ENCODE results near the gene MED16. TPM values are rescaled to one million over a fixed set of nuclear protein-coding genes. Genes with fewer than 3 reads are reported as not detected.

MED16 gene
- total RNA-seq, 2 experiments from 2014 or later = 19.1 to 54.3 TPM

DNA sequence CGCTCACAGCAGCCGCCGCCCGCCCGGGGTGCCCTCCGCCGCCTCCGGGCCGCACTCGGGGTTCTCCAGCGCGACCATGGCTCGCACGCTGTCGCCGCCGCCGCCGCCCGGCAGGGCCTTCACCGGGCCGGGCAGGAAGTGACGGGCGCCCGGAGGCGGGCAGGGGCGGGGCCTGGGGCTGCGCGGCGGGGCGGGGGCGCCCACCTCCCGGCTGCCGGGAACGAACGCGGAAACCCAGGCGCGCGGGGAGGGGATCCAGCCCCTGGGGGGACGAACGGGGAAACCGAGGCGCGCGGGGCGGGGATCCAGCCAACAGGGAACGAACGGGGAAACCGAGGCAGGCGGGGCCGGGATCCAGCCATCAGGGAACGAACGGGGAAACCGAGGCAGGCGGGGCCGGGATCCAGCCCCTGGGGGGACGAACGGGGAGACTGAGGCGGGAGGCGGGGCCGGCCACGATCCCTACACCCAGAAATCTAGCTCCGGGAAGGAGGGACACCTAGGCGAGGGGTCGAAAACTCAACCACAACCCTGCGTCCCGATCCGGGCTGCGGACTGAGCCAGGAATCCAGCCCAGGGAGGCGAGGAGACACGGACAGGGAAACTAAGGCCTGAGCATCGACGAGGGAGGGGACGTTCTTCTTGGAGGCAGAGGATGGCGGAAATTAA is 20.2 kb upstream of the MED16 start, which contains the start of gene R3HDM4:
TSS of gene R3HDM4 (minus strand) at position 140 of the 669 bp plus-strand sequence. CDS start at position 78, 62 bp downstream.
- H4K20me1 ChIP-seq (ENCODE audit: insufficient read depth, low read length) = no peaks in the 10 kb centered on the region
- H3K9me2 ChIP-seq (ENCODE audit: insufficient read depth, low read length) = no peaks in the 10 kb centered on the region
- peaks cover 25% of the 10 kb centered on the region; the same call in 1 of the 2 replicates for H3K79me2 ChIP-seq (ENCODE audit: insufficient read depth, low read depth, low read length)
- peak within 1 kb of the TSS; percentile 56 for H3K27ac ChIP-seq (ENCODE audit: low read depth, low read length, poor library complexity, severe bottlenecking)
- POLR2A ChIA-PET = no interaction called here
- CTCF ChIA-PET (ENCODE audit: unreplicated experiment) = no interaction called here
- intact Hi-C loops (cut with micrococcal nuclease; ENCODE audit: unreplicated experiment) = no loop called here
- no peaks in the 10 kb centered on the region for H3K9me3 ChIP-seq (ENCODE audit: low read length)
- peaks cover 29% of the 10 kb centered on the region for H3K4me1 ChIP-seq (ENCODE audit: insufficient read depth, low read length, poor library complexity, severe bottlenecking)
- H3K4me2 ChIP-seq (ENCODE audit: low read length) = peak within 1 kb of the TSS; percentile 88
- BruUV-seq (replicated peaks) = no TSS peak
- H3K36me3 ChIP-seq (ENCODE audit: insufficient read depth, low read length) = peaks cover 6% of the 10 kb centered on the region
- TF ChIP-seq EZH2phosphoT487 (IDR thresholded peaks at IDR 0.05; ENCODE audit: borderline replicate concordance, low read depth, low read length) = no peak
- TF ChIP-seq, protein P1, sequence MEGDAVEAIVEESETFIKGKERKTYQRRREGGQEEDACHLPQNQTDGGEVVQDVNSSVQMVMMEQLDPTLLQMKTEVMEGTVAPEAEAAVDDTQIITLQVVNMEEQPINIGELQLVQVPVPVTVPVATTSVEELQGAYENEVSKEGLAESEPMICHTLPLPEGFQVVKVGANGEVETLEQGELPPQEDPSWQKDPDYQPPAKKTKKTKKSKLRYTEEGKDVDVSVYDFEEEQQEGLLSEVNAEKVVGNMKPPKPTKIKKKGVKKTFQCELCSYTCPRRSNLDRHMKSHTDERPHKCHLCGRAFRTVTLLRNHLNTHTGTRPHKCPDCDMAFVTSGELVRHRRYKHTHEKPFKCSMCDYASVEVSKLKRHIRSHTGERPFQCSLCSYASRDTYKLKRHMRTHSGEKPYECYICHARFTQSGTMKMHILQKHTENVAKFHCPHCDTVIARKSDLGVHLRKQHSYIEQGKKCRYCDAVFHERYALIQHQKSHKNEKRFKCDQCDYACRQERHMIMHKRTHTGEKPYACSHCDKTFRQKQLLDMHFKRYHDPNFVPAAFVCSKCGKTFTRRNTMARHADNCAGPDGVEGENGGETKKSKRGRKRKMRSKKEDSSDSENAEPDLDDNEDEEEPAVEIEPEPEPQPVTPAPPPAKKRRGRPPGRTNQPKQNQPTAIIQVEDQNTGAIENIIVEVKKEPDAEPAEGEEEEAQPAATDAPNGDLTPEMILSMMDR (conservative IDR thresholded peaks at IDR 0.05; ENCODE audit: low read length) = no peak
- peak; percentile 81 for DNase-seq (ENCODE audit: low spot score)
- peak within 1 kb of the TSS; percentile 100 for H3K4me3 ChIP-seq (ENCODE audit: low read depth, low read length, poor library complexity, severe bottlenecking)
- H2AFZ ChIP-seq (ENCODE audit: low read length) = peak within 1 kb of the TSS; percentile 96

DNA sequence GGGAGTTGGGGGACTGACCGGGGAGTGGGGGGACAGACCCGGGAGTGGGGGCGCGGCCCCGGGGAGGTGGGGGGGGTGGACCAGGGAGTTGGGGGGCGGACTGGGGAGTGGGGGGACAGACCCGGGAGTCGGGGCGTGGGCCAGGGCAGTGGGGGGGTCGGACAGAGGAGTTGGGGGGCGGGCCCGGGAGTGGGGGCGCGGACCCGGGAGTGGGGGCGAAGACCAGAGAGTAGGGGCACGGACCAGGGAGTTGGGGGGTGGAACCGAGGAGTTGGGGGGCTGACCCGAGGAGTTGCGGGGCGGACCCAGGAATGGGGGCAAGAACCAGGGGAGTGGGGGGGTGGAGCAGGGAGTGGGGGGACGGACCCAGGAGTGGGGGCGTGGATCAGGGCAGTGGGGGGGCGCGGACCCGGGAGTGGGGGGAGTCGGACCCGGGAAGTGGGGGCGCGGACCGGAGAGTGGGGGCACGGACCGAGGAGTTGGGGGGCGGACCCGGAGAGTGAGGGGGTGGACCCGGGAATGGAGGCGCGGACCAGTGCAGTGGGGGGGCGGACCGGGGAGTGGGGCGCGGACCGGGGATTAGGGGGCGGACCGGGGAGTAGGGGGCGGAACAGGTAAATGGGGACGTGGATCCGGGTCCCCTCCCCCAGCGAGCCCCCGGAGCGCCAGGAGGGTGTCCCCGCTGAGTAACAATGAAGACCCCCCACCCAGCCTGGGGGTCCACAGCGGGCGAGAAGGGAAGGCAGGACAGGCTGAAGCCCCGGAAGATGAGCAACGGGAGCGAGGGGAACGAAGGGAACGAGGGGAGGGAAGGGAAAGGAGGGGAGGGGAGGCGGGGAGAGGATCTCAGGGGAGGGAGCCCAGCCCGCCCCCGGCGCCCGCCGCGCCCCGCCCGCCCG is 19.4 kb upstream of the MED16 start:
- ChIA-PET CTCF (ENCODE audit: unreplicated experiment) (no interaction called here), POLR2A (no interaction called here)
- Histone ChIP-seq H2AFZ (ENCODE audit: low read length) (no peak overlapping the region; the same call in 1 of the 2 replicates), H3K4me2 (ENCODE audit: low read length) (peak overlapping the region; percentile 80), H3K9me2 (ENCODE audit: insufficient read depth, low read length) (no peaks in the 10 kb centered on the region), H3K9me3 (ENCODE audit: low read length) (no peaks in the 10 kb centered on the region), H3K4me3 (ENCODE audit: low read depth, low read length, poor library complexity, severe bottlenecking) (peak overlapping the region; percentile 100), H3K27ac (ENCODE audit: low read depth, low read length, poor library complexity, severe bottlenecking) (peak overlapping the region; percentile 56), H4K20me1 (ENCODE audit: insufficient read depth, low read length) (no peaks in the 10 kb centered on the region), H3K36me3 (ENCODE audit: insufficient read depth, low read length) (peaks cover 6% of the 10 kb centered on the region), H3K4me1 (ENCODE audit: insufficient read depth, low read length, poor library complexity, severe bottlenecking) (peaks cover 35% of the 10 kb centered on the region), H3K79me2 (ENCODE audit: insufficient read depth, low read depth, low read length) (peaks cover 33% of the 10 kb centered on the region; the same call in 1 of the 2 replicates)
- TF ChIP-seq, protein P1 (conservative IDR thresholded peaks at IDR 0.05; ENCODE audit: low read length) = no peak
- no peak for TF ChIP-seq EZH2phosphoT487 (IDR thresholded peaks at IDR 0.05; ENCODE audit: borderline replicate concordance, low read depth, low read length)
- DNase-seq (ENCODE audit: low spot score) = no peak
- intact Hi-C loops (cut with micrococcal nuclease; ENCODE audit: unreplicated experiment) = no loop called here
- BruUV-seq (replicated peaks) = no TSS peak
